Measurements from ENCODE around the gene C1orf21. TPM values are rescaled to one million over a fixed set of nuclear protein-coding genes. Genes with fewer than 3 reads are reported as not detected.

C1orf21 gene
- total RNA-seq, 4 donors from 2014 or later = 31.6 to 121 (median 38.0) TPM

GRCh38 chr1:184370850-184371249 is 16.0 kb upstream of the C1orf21 start:
- TF ChIP-seq, protein P1, sequence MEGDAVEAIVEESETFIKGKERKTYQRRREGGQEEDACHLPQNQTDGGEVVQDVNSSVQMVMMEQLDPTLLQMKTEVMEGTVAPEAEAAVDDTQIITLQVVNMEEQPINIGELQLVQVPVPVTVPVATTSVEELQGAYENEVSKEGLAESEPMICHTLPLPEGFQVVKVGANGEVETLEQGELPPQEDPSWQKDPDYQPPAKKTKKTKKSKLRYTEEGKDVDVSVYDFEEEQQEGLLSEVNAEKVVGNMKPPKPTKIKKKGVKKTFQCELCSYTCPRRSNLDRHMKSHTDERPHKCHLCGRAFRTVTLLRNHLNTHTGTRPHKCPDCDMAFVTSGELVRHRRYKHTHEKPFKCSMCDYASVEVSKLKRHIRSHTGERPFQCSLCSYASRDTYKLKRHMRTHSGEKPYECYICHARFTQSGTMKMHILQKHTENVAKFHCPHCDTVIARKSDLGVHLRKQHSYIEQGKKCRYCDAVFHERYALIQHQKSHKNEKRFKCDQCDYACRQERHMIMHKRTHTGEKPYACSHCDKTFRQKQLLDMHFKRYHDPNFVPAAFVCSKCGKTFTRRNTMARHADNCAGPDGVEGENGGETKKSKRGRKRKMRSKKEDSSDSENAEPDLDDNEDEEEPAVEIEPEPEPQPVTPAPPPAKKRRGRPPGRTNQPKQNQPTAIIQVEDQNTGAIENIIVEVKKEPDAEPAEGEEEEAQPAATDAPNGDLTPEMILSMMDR (IDR thresholded peaks at IDR 0.05; ENCODE audit: low read depth) = no peak

GRCh38 chr1:184373155-184373554 is 13.7 kb upstream of the C1orf21 start:
- TF ChIP-seq, protein P1 (IDR thresholded peaks at IDR 0.05; ENCODE audit: low read depth) = no peak

- TF ChIP-seq, protein P1 (IDR thresholded peaks at IDR 0.05; ENCODE audit: low read depth) = no peak
These were observed 10.5 kb upstream of the C1orf21 start for GRCh38 chr1:184376369-184376768.

DNA sequence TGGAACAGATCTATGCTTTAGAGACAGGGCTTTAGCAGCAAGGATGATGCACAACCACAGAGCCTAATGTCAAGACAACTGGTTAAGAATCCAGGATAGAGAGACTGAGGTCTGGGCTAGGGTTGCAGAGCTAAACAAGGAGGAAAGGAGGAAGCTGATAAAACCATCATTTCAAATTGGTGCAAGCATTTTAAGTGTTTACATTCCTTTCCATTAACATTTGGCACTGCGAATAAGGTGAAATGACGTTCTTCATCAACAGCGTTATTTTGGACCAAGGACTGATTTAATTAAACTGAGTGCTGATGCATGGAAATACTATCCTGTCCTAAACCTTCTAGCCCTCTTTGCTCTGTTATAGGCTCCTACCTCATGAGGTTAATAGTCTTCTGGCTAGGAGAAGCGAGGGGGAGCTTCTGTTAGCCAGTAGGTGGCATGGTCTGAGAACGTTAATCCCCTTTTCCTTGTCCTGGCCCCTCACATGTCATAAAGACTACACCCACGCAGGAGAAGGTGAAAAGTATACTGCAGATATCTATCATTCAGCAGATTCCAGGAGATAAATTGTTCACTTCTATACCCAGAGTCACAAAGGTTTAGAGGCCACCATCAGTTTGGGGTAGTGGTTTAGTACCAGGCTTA is 7.6 kb upstream of the C1orf21 start:
- TF ChIP-seq, protein P1 (IDR thresholded peaks at IDR 0.05; ENCODE audit: low read depth) = no peak

DNA sequence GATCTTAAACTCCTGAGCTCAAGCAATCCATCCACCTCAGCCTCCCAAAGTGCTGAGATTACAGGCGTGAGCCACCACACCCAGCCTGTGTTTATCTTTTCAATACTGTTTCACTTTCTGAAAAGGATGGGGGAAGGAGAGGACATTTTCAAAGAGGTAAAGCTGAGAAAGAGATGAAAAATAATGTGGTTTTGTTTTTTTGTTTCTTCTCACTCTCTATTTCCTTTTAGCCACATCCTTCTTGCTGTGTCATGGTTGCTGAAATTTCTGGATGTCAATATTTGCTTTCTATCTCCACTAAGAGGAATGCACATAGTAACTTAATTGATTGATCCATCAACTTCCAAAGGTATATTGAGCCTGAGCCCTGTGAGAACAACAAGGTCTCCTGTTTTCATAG is 6.4 kb upstream of the C1orf21 start:
- TF ChIP-seq, protein P1 (IDR thresholded peaks at IDR 0.05; ENCODE audit: low read depth) = no peak

DNA sequence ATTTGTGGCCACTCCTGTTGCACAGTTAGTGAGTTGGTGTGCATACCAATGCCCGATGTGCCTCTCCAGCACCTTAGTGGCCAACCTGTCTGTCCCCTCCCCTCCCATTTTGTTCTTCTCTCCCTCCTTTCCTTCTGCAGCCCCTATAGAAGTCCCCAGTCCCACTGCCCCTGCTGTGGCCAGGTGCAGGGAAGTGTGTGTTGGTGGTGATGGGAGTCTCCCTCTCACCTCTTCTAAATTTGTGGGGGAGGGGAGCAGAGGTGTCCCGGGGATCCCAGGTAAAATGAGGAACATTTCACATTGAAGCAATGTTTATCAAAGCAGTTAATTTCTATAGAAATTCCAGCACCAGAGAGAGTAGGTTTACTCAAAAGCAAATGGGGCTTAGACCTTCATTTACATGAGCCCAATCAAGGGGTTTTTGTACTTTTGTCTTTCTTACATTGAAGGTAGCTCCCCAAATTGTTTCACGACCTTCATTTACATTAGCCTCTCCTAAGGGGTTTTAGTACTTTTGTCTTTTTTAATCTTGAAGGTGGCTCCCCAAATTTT is 3.0 kb upstream of the C1orf21 start:
- TF ChIP-seq, protein P1 (IDR thresholded peaks at IDR 0.05; ENCODE audit: low read depth) = no peak

- TF ChIP-seq, protein P1 (IDR thresholded peaks at IDR 0.05; ENCODE audit: low read depth) = no peak
These were observed 941 bp upstream of the C1orf21 start for GRCh38 chr1:184385865-184386311.
